Measurements from ENCODE around the gene MEI4.

The MEI4 gene

GRCh38 chr6:77652739-77653138 is at the start of gene MEI4:
TSS of gene MEI4 (plus strand) at chr6:77653039. CDS start at chr6:77690672, 37,633 bp downstream.
- Mint-ChIP-seq H3K27me3 (ENCODE audit: low read depth) (no peaks in the 10 kb centered on the region), H3K36me3 (ENCODE audit: low read depth) (no peaks in the 10 kb centered on the region), H3K4me3 (no peak within 1 kb of the TSS), H3K9me3 (no peaks in the 10 kb centered on the region), H3K4me1 (ENCODE audit: low read depth) (no peaks in the 10 kb centered on the region), H3K27ac (no peak within 1 kb of the TSS)

DNA sequence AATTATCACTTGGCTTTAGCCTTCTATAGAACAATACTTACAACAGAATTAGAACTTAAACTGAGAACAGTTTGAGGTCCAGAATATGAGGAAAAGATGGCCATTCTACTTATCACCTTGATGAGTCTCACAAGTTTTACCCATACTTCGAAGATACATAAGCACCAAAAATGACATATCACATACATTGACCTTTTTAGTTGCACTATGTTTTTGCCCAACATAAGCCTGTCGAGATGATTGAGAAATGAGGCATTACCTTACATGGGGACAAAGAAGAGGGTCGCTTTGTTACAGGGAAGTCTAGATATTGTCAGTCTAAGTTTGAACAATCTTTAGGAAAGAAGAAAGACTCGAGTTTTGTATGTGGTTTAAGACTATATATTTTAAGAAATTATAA is 48.4 kb upstream of the MEI4 start:
- H3K9me3 Mint-ChIP-seq: peaks cover 5% of the 10 kb centered on the region
- no peaks in the 10 kb centered on the region for H3K27me3 Mint-ChIP-seq (ENCODE audit: low read depth)
- no peaks in the 10 kb centered on the region for H3K36me3 Mint-ChIP-seq (ENCODE audit: low read depth)
- no peak overlapping the region for H3K27ac Mint-ChIP-seq
- no peaks in the 10 kb centered on the region for H3K4me1 Mint-ChIP-seq (ENCODE audit: low read depth)
- no peak overlapping the region for H3K4me3 Mint-ChIP-seq

- H3K4me1 Mint-ChIP-seq (ENCODE audit: low read depth): no peaks in the 10 kb centered on the region
- H3K4me3 Mint-ChIP-seq: no peak overlapping the region
- no peaks in the 10 kb centered on the region for H3K27me3 Mint-ChIP-seq (ENCODE audit: low read depth)
- H3K27ac Mint-ChIP-seq: no peak overlapping the region
- no peaks in the 10 kb centered on the region for H3K36me3 Mint-ChIP-seq (ENCODE audit: low read depth)
- peaks cover 5% of the 10 kb centered on the region for H3K9me3 Mint-ChIP-seq
Measured at GRCh38 chr6:77607004-77607403, 45.8 kb upstream of the MEI4 start.

DNA sequence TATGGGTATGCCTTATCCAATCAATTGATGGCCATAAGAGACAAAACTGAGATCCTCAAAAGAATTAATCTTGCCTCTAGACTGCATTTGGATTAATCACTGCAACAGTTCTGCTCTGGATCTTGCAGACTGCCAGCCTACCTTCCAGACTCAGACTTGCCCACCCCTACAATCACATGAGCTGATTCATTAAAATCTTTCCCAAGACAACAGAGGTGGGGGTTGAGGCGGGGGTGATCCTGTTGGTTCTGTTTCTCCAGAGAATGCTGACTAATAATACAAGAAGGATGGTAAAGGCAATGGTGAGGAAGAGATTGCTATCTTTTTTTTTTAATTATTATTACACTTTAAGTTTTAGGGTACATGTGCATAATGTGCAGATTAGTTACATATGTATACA is 43.7 kb upstream of the MEI4 start:
- no peak overlapping the region for H3K27ac Mint-ChIP-seq
- H3K36me3 Mint-ChIP-seq (ENCODE audit: low read depth): no peaks in the 10 kb centered on the region
- no peaks in the 10 kb centered on the region for H3K27me3 Mint-ChIP-seq (ENCODE audit: low read depth)
- peaks cover 8% of the 10 kb centered on the region for H3K9me3 Mint-ChIP-seq
- H3K4me3 Mint-ChIP-seq: no peak overlapping the region
- H3K4me1 Mint-ChIP-seq (ENCODE audit: low read depth): no peaks in the 10 kb centered on the region

GRCh38 chr6:77619114-77619513 is 33.7 kb upstream of the MEI4 start:
- no peaks in the 10 kb centered on the region for H3K27me3 Mint-ChIP-seq (ENCODE audit: low read depth)
- no peak overlapping the region for H3K27ac Mint-ChIP-seq
- no peaks in the 10 kb centered on the region for H3K9me3 Mint-ChIP-seq
- no peaks in the 10 kb centered on the region for H3K36me3 Mint-ChIP-seq (ENCODE audit: low read depth)
- H3K4me3 Mint-ChIP-seq: no peak overlapping the region
- no peaks in the 10 kb centered on the region for H3K4me1 Mint-ChIP-seq (ENCODE audit: low read depth)

- Mint-ChIP-seq H3K27me3 (ENCODE audit: low read depth) (no peaks in the 10 kb centered on the region), H3K36me3 (ENCODE audit: low read depth) (no peaks in the 10 kb centered on the region), H3K27ac (no peak overlapping the region), H3K4me3 (no peak overlapping the region), H3K9me3 (no peaks in the 10 kb centered on the region), H3K4me1 (ENCODE audit: low read depth) (no peaks in the 10 kb centered on the region)
Measured at GRCh38 chr6:77620278-77620882, 32.5 kb upstream of the MEI4 start.

- no peaks in the 10 kb centered on the region for H3K4me1 Mint-ChIP-seq (ENCODE audit: low read depth)
- H3K36me3 Mint-ChIP-seq (ENCODE audit: low read depth): no peaks in the 10 kb centered on the region
- no peaks in the 10 kb centered on the region for H3K9me3 Mint-ChIP-seq
- H3K4me3 Mint-ChIP-seq: no peak overlapping the region
- H3K27ac Mint-ChIP-seq: no peak overlapping the region
- no peaks in the 10 kb centered on the region for H3K27me3 Mint-ChIP-seq (ENCODE audit: low read depth)
Measured at GRCh38 chr6:77624515-77624914, 28.3 kb upstream of the MEI4 start.

DNA sequence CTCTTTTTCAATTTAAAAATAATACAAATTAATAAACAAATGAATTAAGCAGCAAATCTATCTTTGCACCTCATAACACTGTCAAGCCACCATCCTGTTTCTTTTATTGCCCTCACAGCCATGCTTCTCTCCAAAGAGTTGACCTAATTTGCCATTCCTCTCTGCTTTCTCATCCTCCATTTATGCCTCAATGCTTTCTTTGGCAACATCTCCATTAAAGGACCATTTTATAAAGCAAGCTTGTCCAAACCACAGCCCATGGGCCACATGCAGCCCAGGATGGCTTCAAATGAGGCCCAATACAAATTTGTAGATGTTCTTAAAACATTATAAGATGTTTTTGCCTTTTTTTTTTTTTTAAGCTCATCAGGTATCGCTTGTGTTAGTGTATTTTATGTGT is 26.4 kb upstream of the MEI4 start:
- no peaks in the 10 kb centered on the region for H3K4me1 Mint-ChIP-seq (ENCODE audit: low read depth)
- H3K9me3 Mint-ChIP-seq: no peaks in the 10 kb centered on the region
- no peaks in the 10 kb centered on the region for H3K27me3 Mint-ChIP-seq (ENCODE audit: low read depth)
- H3K36me3 Mint-ChIP-seq (ENCODE audit: low read depth): no peaks in the 10 kb centered on the region
- H3K27ac Mint-ChIP-seq: no peak overlapping the region
- H3K4me3 Mint-ChIP-seq: no peak overlapping the region

GRCh38 chr6:77630014-77630413 is 22.8 kb upstream of the MEI4 start:
- Mint-ChIP-seq H3K27me3 (ENCODE audit: low read depth) (no peaks in the 10 kb centered on the region), H3K27ac (no peak overlapping the region), H3K36me3 (ENCODE audit: low read depth) (no peaks in the 10 kb centered on the region), H3K9me3 (no peaks in the 10 kb centered on the region), H3K4me3 (no peak overlapping the region), H3K4me1 (ENCODE audit: low read depth) (no peaks in the 10 kb centered on the region)

GRCh38 chr6:77633471-77633870 is 19.4 kb upstream of the MEI4 start:
- Mint-ChIP-seq H3K36me3 (ENCODE audit: low read depth) (no peaks in the 10 kb centered on the region), H3K27me3 (ENCODE audit: low read depth) (no peaks in the 10 kb centered on the region), H3K27ac (no peak overlapping the region), H3K9me3 (no peaks in the 10 kb centered on the region), H3K4me3 (no peak overlapping the region), H3K4me1 (ENCODE audit: low read depth) (no peaks in the 10 kb centered on the region)

GRCh38 chr6:77633993-77634715 is 18.7 kb upstream of the MEI4 start:
- no peaks in the 10 kb centered on the region for H3K36me3 Mint-ChIP-seq (ENCODE audit: low read depth)
- no peaks in the 10 kb centered on the region for H3K9me3 Mint-ChIP-seq
- H3K4me1 Mint-ChIP-seq (ENCODE audit: low read depth): no peaks in the 10 kb centered on the region
- H3K27me3 Mint-ChIP-seq (ENCODE audit: low read depth): no peaks in the 10 kb centered on the region
- H3K4me3 Mint-ChIP-seq: no peak overlapping the region
- H3K27ac Mint-ChIP-seq: no peak overlapping the region

DNA sequence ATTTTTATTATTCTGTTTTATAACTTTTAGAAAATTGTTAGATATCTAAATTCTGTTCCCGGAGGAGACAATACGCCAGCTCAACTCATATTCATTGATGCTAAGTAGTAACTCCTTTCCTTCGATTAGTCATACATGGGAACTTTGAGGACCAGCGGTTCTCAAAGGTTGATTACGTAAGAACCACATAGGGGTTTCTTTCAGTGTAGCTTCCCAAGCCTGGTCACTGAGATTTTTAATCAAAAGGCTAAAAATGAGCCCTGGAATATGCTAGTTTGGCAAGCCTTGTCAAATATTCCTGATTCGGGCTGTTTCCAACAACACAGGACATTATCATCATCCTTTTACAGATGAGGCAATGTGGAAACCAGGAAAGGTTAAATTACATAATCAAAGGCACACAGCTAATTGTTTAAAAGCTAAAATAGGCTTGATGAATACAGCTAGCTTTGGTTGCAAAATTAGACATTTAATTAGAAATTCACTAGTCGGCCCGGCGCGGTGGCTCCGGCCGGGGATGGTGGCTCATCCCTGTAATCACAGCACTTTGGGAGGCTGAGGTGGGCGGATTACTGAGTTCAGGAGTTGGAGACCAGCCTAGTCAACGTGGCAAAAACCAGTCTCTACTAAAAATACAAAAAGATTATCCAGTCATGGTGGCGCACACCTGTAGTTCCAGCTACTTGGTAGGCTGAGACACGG is 14.6 kb upstream of the MEI4 start:
- H3K36me3 Mint-ChIP-seq (ENCODE audit: low read depth): no peaks in the 10 kb centered on the region
- no peaks in the 10 kb centered on the region for H3K27me3 Mint-ChIP-seq (ENCODE audit: low read depth)
- H3K27ac Mint-ChIP-seq: no peak overlapping the region
- no peaks in the 10 kb centered on the region for H3K4me1 Mint-ChIP-seq (ENCODE audit: low read depth)
- H3K4me3 Mint-ChIP-seq: no peak overlapping the region
- H3K9me3 Mint-ChIP-seq: peaks cover 6% of the 10 kb centered on the region

DNA sequence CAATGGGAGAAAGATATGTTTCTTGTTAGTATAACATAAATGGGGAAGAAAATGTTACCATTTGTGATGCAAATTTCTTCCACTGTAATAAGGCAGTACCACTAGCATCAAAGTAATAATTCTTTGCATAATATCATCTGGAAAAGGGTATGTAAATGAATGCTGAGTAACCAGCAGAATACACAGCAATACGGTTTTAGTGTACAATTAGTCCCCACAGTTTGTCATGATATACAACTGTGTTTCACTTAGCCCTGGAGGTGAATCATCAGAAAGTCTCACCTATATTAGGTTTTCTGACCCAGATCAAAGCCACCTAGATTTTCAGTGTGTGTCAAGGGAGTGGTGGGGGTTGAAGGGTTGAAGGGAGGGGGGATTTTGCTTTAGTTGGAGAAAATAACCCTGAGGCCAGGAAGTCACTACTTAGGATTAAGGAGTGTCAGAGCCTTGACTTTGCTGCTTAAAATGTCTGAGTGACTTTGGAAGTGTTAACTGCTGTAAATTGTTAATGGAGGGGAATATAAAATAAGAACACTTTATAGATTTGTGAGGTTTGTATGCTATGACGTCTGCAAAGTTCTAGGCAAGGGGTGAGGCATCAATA is 8.6 kb upstream of the MEI4 start:
- Mint-ChIP-seq H3K4me1 (ENCODE audit: low read depth) (no peaks in the 10 kb centered on the region), H3K27me3 (ENCODE audit: low read depth) (no peaks in the 10 kb centered on the region), H3K4me3 (no peak overlapping the region), H3K36me3 (ENCODE audit: low read depth) (no peaks in the 10 kb centered on the region), H3K27ac (no peak overlapping the region), H3K9me3 (peaks cover 6% of the 10 kb centered on the region)

DNA sequence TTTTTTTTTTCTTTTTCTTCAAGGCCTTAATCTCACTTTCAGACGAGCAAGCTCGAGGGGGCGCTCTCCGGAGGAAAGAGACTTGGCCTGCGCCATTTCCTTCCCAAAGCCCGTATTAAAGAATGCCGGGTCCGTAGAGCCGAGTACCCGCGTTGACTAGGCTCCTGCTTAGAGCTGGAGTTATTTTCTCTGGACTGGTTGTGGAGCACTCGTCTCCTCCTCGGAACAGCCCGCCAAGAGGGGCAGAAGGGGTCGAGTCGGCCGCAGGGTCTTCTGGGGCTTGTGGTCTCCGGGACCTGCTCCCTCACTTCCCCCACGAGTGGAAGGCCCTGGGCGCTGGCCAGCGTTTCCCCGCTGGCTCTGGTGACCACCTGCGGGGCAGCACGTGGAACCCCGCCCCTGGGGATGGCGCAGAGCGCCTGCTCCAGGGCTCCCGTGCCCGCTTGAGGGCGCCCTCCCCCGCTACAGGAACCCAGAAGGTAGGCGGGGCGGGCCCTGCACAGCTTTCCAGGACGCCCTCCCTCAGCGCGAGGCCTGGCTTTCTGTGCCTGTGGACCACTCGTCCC is 2.7 kb upstream of the MEI4 start:
- Mint-ChIP-seq H3K36me3 (ENCODE audit: low read depth) (no peaks in the 10 kb centered on the region), H3K27ac (no peak overlapping the region), H3K4me1 (ENCODE audit: low read depth) (no peaks in the 10 kb centered on the region), H3K4me3 (no peak overlapping the region), H3K9me3 (no peaks in the 10 kb centered on the region), H3K27me3 (ENCODE audit: low read depth) (no peaks in the 10 kb centered on the region)

Measured in T-helper 1 cell treated with Interleukin-12 subunit alpha and Interleukin-12 subunit beta and Interleukin-4 antibody, amounts not matched to agents 30 μg/mL and 1 μg/mL, for 36 hours (primary cell).